ENCODE measurements around the gene OCSTAMP. TPM values are rescaled to one million over a fixed set of nuclear protein-coding genes. Genes with fewer than 3 reads are reported as not detected.

OCSTAMP gene
- polyA plus RNA-seq, 6 donors from 2014 or later, result not detected

DNA sequence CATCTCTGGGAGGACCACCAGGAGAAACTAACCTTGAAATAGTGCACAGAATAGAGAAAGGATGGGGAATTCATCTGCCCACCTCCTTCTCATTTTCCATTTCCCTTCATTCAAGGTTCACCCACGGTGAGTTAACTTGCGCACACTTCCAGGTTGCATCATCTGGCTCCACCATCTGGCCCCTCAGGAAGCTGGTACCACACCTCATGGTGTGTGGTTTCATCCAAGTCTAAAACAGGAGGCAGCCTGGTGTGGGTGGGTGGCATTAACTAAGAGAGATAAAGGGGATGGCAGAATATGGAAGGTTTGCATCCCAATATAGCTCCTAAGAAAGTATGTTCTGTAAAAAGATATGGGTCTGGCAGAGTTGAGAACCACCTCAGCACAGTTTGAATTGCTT is 40.9 kb downstream of the OCSTAMP start:
- Mint-ChIP-seq H3K27me3 (peaks cover 22 to 58% (median 50%) of the 10 kb centered on the region in 3 donors), H3K36me3 (no peaks in the 10 kb centered on the region)

DNA sequence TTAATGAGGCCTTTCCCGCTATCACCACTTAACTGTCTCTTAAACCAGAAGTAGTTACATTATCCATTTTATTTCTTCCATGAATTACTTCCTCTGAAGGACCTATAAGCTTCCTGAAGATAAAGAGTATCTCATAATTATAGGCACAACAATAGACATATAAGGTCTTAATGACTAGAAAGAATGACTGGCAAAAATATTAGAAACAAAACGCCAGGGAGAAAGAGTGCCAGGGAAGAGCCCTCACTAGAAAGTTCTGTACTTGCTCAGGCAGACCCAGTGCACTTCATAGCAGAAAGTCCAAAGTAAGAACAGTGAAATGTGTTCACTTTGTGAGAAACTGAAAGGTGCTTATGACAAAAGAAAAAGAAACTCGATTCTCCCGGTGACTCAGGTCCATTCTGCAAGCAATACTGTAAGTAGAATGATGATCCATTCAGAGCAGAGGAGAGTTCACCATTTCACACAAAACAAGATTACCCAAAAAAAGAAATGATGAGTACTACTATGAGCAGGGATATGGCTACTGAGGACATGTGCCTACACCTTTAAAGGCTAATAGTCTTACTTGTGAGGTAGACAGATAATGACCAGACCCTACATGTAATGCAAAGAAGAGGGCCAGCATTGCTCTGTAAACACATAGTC is 42.6 kb downstream of the OCSTAMP start:
- no peak for DNase-seq
- Mint-ChIP-seq H3K36me3 (peaks cover 7 to 9% of the 10 kb centered on the region in 2 donors), H3K27ac (peak overlapping the region in 1 of 6 donors; percentile 3), H3K4me3 (no peak overlapping the region), H3K27me3 (peaks cover 22 to 60% (median 56%) of the 10 kb centered on the region in 3 donors), H3K9me3 (peaks cover 8 to 15% (median 11%) of the 10 kb centered on the region in 7 donors), H3K4me1 (peaks cover 0 to 2% (median 0%) of the 10 kb centered on the region in 3 donors)
- no peak for ATAC-seq (ENCODE audit: low read depth in 2 of 2)

More for the DNA sequence above, 40.9 kb downstream of the OCSTAMP start:
- Mint-ChIP-seq H3K4me1 (peaks cover 7 to 9% (median 7%) of the 10 kb centered on the region in 3 donors), H3K4me3 (peak overlapping the region in 1 of 8 donors; percentile 21), H3K9me3 (peaks cover 0 to 3% (median 0%) of the 10 kb centered on the region in 7 donors), H3K27ac (no peak overlapping the region)
- no peak for ATAC-seq (ENCODE audit: low read depth in 2 of 2)
- no peak for DNase-seq

DNA sequence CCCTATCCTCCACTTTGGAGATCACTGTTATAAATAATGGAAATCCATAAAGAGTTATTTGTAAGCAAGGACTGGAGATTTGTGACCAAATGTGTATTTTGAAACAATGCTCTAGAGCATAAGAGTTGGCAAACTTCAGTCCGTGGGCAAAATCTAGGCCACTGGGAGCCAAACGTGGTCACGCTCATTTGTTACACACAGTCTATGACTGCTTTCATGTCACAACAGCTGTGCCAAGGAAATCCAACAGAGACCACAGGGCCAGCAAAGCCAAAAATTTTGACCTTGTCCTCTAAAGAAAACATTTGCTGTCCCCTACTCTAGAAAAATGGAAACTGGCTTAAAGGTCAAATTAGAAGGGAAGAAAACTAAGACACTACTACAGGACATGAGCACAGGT is 44.9 kb downstream of the OCSTAMP start:
- Mint-ChIP-seq H3K9me3 (peaks cover 20 to 39% (median 33%) of the 10 kb centered on the region in 7 donors), H3K27ac (no peak overlapping the region), H3K36me3 (peaks cover 24 to 26% of the 10 kb centered on the region in 2 donors), H3K27me3 (peaks cover 16 to 62% (median 53%) of the 10 kb centered on the region in 3 donors), H3K4me1 (no peaks in the 10 kb centered on the region), H3K4me3 (no peak overlapping the region)
- DNase-seq (no peak), ATAC-seq (ENCODE audit: low read depth in 2 of 2) (no peak)

DNA sequence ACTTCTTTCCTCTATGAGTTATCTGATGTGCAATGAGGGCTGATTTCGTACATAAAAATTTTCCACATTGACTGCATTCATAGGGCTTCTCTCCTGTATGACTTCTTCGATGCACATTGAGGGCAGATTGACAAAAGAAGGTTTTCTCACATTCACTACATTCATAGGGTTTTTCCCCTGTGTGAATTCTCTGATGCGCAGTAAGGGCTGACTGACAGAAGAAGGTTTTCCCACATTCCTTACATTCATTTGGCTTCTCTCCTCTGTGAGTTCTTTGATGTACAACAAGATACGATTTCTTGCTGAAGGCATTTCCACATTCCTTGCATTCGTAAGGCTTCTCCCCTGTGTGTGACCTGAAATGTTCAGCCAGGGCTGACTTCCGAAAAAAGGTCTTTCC is 48.5 kb downstream of the OCSTAMP start:
- ATAC-seq (ENCODE audit: low read depth in 2 of 2), result no peak
- Mint-ChIP-seq H3K9me3 (peaks cover 20 to 53% (median 45%) of the 10 kb centered on the region in 7 donors), H3K36me3 (peaks cover 24 to 26% of the 10 kb centered on the region in 2 donors), H3K27me3 (peaks cover 13 to 51% (median 37%) of the 10 kb centered on the region in 3 donors), H3K27ac (peak overlapping the region in 1 of 6 donors; percentile 5), H3K4me1 (no peaks in the 10 kb centered on the region), H3K4me3 (no peak overlapping the region)
- DNase-seq, result no peak

DNA sequence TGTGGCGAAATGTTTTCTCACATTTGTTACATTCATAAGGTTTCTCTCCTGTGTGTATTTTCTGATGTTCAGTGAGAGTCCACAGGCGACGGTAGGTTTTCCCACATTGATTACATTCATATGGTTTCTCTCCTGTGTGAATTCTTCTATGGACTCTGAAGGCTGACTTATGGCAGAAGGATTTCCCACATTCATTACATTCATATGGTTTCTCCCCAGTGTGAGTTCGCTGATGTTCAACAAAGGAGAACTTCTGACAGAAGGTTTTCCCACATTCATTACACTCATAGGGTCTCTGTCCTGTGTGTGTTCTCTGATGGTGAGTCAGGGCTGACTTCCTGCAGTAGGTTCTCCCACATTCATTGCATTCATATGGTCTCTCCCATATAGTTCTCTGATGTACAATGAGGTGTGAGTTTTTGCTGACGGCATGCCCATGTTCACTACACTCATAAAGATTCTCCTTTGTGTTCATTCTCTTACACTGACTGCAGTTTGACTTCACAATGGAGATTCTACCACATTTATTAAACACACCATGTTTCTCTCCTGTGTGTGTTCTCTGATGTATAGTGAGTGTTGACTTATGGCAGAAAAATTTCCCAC is 49.0 kb downstream of the OCSTAMP start:
- peaks cover 20 to 53% (median 45%) of the 10 kb centered on the region in 7 donors for H3K9me3 Mint-ChIP-seq
- peaks cover 13 to 52% (median 37%) of the 10 kb centered on the region in 3 donors for H3K27me3 Mint-ChIP-seq
- ATAC-seq (ENCODE audit: low read depth in 2 of 2) (no peak), DNase-seq (no peak)
- H3K4me1 Mint-ChIP-seq, result no peaks in the 10 kb centered on the region
- peaks cover 24 to 26% of the 10 kb centered on the region in 2 donors for H3K36me3 Mint-ChIP-seq
- peak overlapping the region in 1 of 8 donors; percentile 11 for H3K4me3 Mint-ChIP-seq
- peak overlapping the region in 1 of 6 donors; percentile 5 for H3K27ac Mint-ChIP-seq

DNA sequence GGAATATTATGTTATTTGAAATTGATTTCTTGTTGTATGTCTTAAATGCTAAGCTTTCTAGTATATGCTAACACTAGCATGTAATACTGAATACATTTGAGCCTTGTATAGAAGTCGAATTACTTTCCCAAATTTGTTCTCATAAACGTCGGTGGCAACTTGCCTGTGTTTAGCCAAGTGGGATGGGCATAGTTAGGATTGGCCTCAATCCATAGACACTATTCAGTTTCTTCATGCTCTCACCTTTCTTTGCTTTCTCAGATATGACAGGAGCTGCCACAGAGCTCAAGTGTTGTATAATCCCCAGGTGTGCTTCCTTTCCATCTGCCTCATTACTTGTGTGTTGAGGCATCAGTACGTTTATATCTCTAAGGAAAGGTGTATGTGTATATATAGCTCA is 56.4 kb downstream of the OCSTAMP start:
- DNase-seq, result no peak
- Mint-ChIP-seq H3K36me3 (no peaks in the 10 kb centered on the region), H3K4me3 (no peak overlapping the region), H3K9me3 (peaks cover 0 to 4% (median 0%) of the 10 kb centered on the region in 7 donors), H3K4me1 (no peaks in the 10 kb centered on the region), H3K27ac (no peak overlapping the region), H3K27me3 (peaks cover 31 to 58% (median 55%) of the 10 kb centered on the region in 3 donors)
- ATAC-seq (ENCODE audit: low read depth in 2 of 2), result no peak

DNA sequence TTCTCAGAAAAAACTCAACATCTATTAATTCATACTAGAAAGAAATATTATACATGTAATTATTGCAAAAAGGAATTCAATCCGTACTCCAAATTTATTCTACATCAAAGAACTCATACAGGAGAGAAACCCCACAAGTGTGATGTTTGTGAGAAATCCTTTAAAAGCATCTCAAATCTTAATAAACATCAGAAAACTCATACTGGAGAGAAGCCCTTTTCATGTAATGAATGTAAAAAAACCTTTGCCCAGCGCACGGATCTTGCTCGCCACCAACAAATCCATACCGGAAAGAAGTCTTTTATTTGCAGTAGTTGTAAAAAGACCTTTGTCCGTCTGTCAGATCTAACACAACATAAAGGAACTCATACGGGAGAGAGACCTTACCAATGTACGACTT is 59.1 kb downstream of the OCSTAMP start:
- H3K4me3 Mint-ChIP-seq, result no peak overlapping the region
- H3K9me3 Mint-ChIP-seq, result no peaks in the 10 kb centered on the region
- H3K36me3 Mint-ChIP-seq, result no peaks in the 10 kb centered on the region
- ATAC-seq (ENCODE audit: low read depth in 2 of 2) (no peak), DNase-seq (no peak)
- H3K27ac Mint-ChIP-seq, result no peak overlapping the region
- peaks cover 38 to 63% (median 45%) of the 10 kb centered on the region in 3 donors for H3K27me3 Mint-ChIP-seq
- no peaks in the 10 kb centered on the region for H3K4me1 Mint-ChIP-seq

Other genes with a start within 250 kb of the OCSTAMP start
- not detected for gene CDH22, start 242.2 kb downstream of the OCSTAMP start, polyA plus RNA-seq (ENCODE audit: low read depth in 6 of 6)
- 10 to 100 TPM; 14.5 to 25.9 (median 21.1) TPM for gene ELMO2, start 144.0 kb downstream of the OCSTAMP start, polyA plus RNA-seq (ENCODE audit: low read depth in 6 of 6)
- gene ZNF334, start 37.1 kb downstream of the OCSTAMP start, polyA plus RNA-seq (ENCODE audit: low read depth in 6 of 6), result under 1 TPM in 2 of 6 donors, not detected in 4; 0.11 to 0.21 TPM
- under 1 TPM in 1 of 6 donors, not detected in 5; 0.53 TPM for gene SLC13A3, start 100.8 kb upstream of the OCSTAMP start, polyA plus RNA-seq (ENCODE audit: low read depth in 6 of 6)
- gene TP53RK, start 138.8 kb upstream of the OCSTAMP start, polyA plus RNA-seq (ENCODE audit: low read depth in 6 of 6), result 10 to 100 TPM in 5 of 6 donors, 1 to 10 TPM in 1; 7.2 to 18.8 (median 13.4) TPM
- gene SLC2A10, start 159.0 kb upstream of the OCSTAMP start, polyA plus RNA-seq (ENCODE audit: low read depth in 6 of 6), result not detected